Panc1 (cell line): Measurements from ENCODE around the gene MRGPRX4. TPM values are rescaled to one million over a fixed set of nuclear protein-coding genes. Genes with fewer than 3 reads are reported as not detected.
"Not testable (repeated sequence)": the region's sequence is repeated elsewhere in the genome, so short reads cannot be mapped to it uniquely, and the experiment has no call there.

Source experiments
- ATAC-seq: fragments of 200-7000 bp; cut with Tn5 transposase; 2 replicates; pipeline ENCODE4 v1.9.1; 2020; ENCODE audit warnings: mild to moderate bottlenecking, moderate library complexity
- BruUV-seq: library from RNA; stranded (reverse); fragments of 400-500 nt; replicated peaks from 2 replicates; lab custom pipeline; 2021; lab: Mats Ljungman, UMichigan
- CTCF ChIA-PET: fragments of 300-600 bp; sonication (Branson Sonifier 250); formaldehyde crosslinking; loops from one replicate; lab custom pipeline; 2022; ENCODE audit warnings: antibody characterized with exemption; lab: Charles Lee
- POLR2A ChIA-PET: fragments of 300-600 bp; sonication (Branson Sonifier 250); formaldehyde crosslinking; loops from one replicate; lab custom pipeline; 2022; ENCODE audit warnings: antibody characterized with exemption; lab: Charles Lee
- DNase-seq: peaks from one replicate; pipeline ENCODE4 v3.0.0-alpha.2; 2010; ENCODE audit warnings: low read depth, low spot score
- H3K27ac ChIP-seq: 2 replicates; pipeline ENCODE4 v1.5.1; 2011; ENCODE audit warnings: mild to moderate bottlenecking, low read length, inconsistent platforms
- H3K27me3 ChIP-seq: fragments of 200-500 bp; sonication (Bioruptor generic); 2 replicates; pipeline ENCODE4 v1.6.0; 2014; ENCODE audit warnings: low read length, inconsistent platforms; ENCODE audit not compliant: control insufficient read depth, insufficient read depth
- H3K36me3 ChIP-seq: fragments of 200-500 bp; sonication (Bioruptor generic); 2 replicates; pipeline ENCODE4 v1.5.1; 2014; ENCODE audit warnings: inconsistent platforms, mild to moderate bottlenecking, low read length, moderate library complexity; ENCODE audit not compliant: control insufficient read depth, insufficient read depth
- H3K4me1 ChIP-seq: 2 replicates; pipeline ENCODE4 v1.5.1; 2011; ENCODE audit warnings: inconsistent platforms, mild to moderate bottlenecking, low read length, moderate library complexity; ENCODE audit not compliant: control insufficient read depth, insufficient read depth
- H3K4me3 ChIP-seq, 2 experiments: 2 replicates each; pipeline ENCODE4 v1.5.1; 2011 to 2012; ENCODE audit warnings: low read depth in 2 of 2, low read length in 2 of 2, mild to moderate bottlenecking in 2 of 2, inconsistent platforms in 1 of 2, moderate library complexity in 1 of 2
- H3K9me3 ChIP-seq: fragments of 200-500 bp; sonication (Bioruptor generic); 2 replicates; pipeline ENCODE4 v1.5.1; 2014; ENCODE audit warnings: low read depth, mild to moderate bottlenecking, inconsistent platforms, low read length, moderate library complexity; ENCODE audit not compliant: control insufficient read depth, insufficient read depth
- POLR2AphosphoS5 ChIP-seq: IDR thresholded peaks from 2 replicates; pipeline ENCODE4 v1.6.1; 2012; ENCODE audit warnings: mild to moderate bottlenecking, low read depth, low read length, moderate library complexity
- SIN3A ChIP-seq: IDR thresholded peaks from 2 replicates; pipeline ENCODE4 v1.6.1; 2012; ENCODE audit warnings: low read depth, mild to moderate bottlenecking, low read length, moderate library complexity, borderline replicate concordance; ENCODE audit not compliant: insufficient read depth
- TCF7L2 ChIP-seq: IDR thresholded peaks from 2 replicates; pipeline ENCODE4 v1.6.1; 2011; ENCODE audit warnings: mild to moderate bottlenecking, low read depth, low read length, inconsistent platforms
- in situ Hi-C: cut with HindIII; loops from 2 replicates; pipeline ENCODE4 v1.10.0; 2016; ENCODE audit warnings: low sequenced_read_pairs, low pct_unique_long_range_greater_than_20kb
- intact Hi-C: fragments of 100-400 bp; cut with micrococcal nuclease; formaldehyde crosslinking; loops from one replicate; pipeline ENCODE4 v1.10.0; 2022; ENCODE audit not compliant: unreplicated experiment
- total RNA-seq: library from RNA; stranded (reverse); gene quantifications from one replicate; pipeline ENCODE4 v1.2.1, GENCODE V29; 2021; ENCODE audit not compliant: unreplicated experiment
- TF ChIP-seq, protein P1 (sequence below), 2 experiments: IDR thresholded peaks; 2 replicates each; pipeline ENCODE4 v1.6.1; 2011 to 2012; ENCODE audit warnings: low read depth in 2 of 2, control low read depth in 1 of 2, low read length in 1 of 2, mild to moderate bottlenecking in 1 of 2, moderate library complexity in 1 of 2; ENCODE audit not compliant: insufficient read depth in 1 of 2
- TF ChIP-seq, protein P2 (sequence below): fragments of 450-650 bp; IDR thresholded peaks from 2 replicates; pipeline ENCODE4 v1.5.1; 2017; ENCODE audit warnings: mild to moderate bottlenecking

MRGPRX4 gene
- total RNA-seq, 1 experiment from 2014 or later, result not detected

DNA sequence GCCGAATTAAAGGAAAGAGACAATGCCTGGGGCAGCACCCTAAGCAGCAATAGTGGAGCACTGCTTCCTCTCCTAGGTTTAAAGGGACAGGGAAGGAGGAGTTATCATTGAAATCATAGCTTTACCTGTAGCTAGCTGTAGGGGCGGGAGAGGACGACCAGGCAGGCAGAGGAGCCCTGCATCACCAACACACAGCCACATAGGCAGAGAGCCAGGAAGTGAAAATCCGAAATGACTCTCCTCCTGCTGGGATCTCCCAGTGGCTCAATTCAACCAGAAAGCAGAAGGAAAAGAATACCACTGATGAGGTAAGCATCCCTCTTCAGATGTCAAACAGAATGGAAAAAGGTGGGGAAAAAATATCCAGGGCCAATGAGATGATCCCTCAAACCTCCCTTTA is 20.4 kb downstream of the MRGPRX4 start:
- ChIA-PET CTCF (no interaction called here), POLR2A (no interaction called here)
- BruUV-seq, result no TSS peak
- no peak for TF ChIP-seq SIN3A
- TF ChIP-seq, protein P1, sequence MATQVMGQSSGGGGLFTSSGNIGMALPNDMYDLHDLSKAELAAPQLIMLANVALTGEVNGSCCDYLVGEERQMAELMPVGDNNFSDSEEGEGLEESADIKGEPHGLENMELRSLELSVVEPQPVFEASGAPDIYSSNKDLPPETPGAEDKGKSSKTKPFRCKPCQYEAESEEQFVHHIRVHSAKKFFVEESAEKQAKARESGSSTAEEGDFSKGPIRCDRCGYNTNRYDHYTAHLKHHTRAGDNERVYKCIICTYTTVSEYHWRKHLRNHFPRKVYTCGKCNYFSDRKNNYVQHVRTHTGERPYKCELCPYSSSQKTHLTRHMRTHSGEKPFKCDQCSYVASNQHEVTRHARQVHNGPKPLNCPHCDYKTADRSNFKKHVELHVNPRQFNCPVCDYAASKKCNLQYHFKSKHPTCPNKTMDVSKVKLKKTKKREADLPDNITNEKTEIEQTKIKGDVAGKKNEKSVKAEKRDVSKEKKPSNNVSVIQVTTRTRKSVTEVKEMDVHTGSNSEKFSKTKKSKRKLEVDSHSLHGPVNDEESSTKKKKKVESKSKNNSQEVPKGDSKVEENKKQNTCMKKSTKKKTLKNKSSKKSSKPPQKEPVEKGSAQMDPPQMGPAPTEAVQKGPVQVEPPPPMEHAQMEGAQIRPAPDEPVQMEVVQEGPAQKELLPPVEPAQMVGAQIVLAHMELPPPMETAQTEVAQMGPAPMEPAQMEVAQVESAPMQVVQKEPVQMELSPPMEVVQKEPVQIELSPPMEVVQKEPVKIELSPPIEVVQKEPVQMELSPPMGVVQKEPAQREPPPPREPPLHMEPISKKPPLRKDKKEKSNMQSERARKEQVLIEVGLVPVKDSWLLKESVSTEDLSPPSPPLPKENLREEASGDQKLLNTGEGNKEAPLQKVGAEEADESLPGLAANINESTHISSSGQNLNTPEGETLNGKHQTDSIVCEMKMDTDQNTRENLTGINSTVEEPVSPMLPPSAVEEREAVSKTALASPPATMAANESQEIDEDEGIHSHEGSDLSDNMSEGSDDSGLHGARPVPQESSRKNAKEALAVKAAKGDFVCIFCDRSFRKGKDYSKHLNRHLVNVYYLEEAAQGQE (IDR thresholded peaks at IDR 0.05; ENCODE audit: insufficient read depth in 1 of 2, low read depth in 2 of 2, low read length in 1 of 2), result no peak
- TF ChIP-seq, protein P2, sequence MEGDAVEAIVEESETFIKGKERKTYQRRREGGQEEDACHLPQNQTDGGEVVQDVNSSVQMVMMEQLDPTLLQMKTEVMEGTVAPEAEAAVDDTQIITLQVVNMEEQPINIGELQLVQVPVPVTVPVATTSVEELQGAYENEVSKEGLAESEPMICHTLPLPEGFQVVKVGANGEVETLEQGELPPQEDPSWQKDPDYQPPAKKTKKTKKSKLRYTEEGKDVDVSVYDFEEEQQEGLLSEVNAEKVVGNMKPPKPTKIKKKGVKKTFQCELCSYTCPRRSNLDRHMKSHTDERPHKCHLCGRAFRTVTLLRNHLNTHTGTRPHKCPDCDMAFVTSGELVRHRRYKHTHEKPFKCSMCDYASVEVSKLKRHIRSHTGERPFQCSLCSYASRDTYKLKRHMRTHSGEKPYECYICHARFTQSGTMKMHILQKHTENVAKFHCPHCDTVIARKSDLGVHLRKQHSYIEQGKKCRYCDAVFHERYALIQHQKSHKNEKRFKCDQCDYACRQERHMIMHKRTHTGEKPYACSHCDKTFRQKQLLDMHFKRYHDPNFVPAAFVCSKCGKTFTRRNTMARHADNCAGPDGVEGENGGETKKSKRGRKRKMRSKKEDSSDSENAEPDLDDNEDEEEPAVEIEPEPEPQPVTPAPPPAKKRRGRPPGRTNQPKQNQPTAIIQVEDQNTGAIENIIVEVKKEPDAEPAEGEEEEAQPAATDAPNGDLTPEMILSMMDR, result no peak
- TF ChIP-seq POLR2AphosphoS5, result no peak
- no peak for TF ChIP-seq TCF7L2
- DNase-seq, result no peak
- Histone ChIP-seq H3K27me3 (peaks cover 9% of the 10 kb centered on the region; the same call in 1 of the 2 replicates), H3K4me3 (no peak overlapping the region), H3K9me3 (no peaks in the 10 kb centered on the region), H3K4me1 (no peaks in the 10 kb centered on the region), H3K27ac (no peak overlapping the region), H3K36me3 (no peaks in the 10 kb centered on the region)
- intact Hi-C loops, result no loop called here
- in situ Hi-C loops, result no loop called here
- ATAC-seq, result no peak

DNA sequence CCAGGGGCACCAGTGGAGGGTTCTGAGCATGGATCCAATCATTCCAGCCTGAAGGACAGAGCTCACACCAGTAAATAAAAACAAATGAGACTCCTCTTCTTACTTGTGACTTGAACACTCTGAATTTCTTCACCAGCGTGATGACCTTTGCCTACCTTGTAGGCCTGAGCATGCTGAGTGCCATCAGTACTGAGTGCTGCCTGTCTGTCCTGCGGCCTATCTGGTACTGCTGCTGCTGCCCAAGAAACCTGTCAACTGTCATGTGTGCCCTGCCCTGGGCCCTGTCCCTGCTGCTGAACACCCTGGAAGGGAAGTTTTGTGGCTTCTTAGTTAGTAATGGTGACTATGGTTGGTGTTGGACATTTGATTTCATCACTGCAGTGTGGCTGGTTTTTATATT is 23.9 kb downstream of the MRGPRX4 start:
- Histone ChIP-seq H3K9me3 (no peaks in the 10 kb centered on the region), H3K4me1 (no peaks in the 10 kb centered on the region), H3K27me3 (peaks cover 9% of the 10 kb centered on the region; the same call in 1 of the 2 replicates), H3K27ac (no peak overlapping the region), H3K4me3 (no peak overlapping the region), H3K36me3 (no peaks in the 10 kb centered on the region)
- no peak for TF ChIP-seq SIN3A
- in situ Hi-C loops, result no loop called here
- no TSS peak for BruUV-seq
- ATAC-seq (no peak), DNase-seq (no peak)
- POLR2A ChIA-PET, result no interaction called here
- intact Hi-C loops, result no loop called here
- CTCF ChIA-PET, result no interaction called here

DNA sequence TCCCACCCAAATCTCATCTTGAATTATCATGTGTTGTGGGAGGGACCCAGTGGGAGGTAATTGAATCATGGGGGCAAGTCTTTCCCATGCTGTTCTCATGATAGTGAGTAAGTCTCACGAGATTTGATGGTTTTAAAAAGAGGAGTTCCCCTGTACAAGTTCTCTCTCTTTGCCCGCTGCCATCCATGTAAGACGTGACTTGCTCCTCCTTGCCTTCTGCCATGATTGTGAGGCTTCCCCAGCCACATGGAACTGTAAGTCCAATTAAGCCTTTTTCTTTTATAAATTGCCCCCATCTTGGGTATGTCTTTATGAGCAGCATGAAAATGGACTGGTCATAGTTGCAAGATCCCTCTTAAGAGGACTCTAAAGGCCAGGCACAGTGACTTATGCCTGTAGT is 25.1 kb downstream of the MRGPRX4 start:
- DNase-seq, CTCF ChIA-PET, H3K4me1 ChIP-seq, H3K27me3 ChIP-seq, POLR2A ChIA-PET, H3K27ac ChIP-seq, in situ Hi-C loops, H3K4me3 ChIP-seq, H3K9me3 ChIP-seq, intact Hi-C loops, ATAC-seq, BruUV-seq, H3K36me3 ChIP-seq: not testable (repeated sequence)
